GM19035 (cell line): ENCODE data around the gene ERCC2.

Experiments
- ATAC-seq: cut with Tn5 transposase; IDR thresholded peaks from one replicate; pipeline ENCODE4 v1.9.1; 2021; ENCODE audit not compliant: unreplicated experiment

Gene ERCC2

GRCh38 chr19:45356760-45357444 lies 13.5 kb downstream of the ERCC2 start:
- no peak for ATAC-seq

DNA sequence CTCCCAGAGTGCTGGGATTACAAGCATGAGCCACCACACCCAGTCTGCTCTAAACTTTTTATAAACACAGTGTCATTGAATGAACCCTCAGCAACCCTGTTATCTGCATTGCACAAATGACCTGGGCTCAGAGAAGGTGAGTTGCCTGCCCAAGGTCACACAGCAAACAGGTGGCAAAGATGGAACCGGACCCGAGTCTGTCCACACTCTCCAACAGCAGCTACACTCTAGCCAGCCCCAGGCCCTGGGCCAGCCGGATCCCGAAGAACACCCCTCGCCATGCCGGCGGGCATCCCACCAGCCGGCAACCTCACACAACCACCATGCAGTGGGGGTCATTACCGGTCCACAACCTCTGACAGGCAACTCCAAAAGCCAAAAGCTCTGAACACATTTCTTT lies 14.5 kb downstream of the ERCC2 start:
- ATAC-seq, result no peak

DNA sequence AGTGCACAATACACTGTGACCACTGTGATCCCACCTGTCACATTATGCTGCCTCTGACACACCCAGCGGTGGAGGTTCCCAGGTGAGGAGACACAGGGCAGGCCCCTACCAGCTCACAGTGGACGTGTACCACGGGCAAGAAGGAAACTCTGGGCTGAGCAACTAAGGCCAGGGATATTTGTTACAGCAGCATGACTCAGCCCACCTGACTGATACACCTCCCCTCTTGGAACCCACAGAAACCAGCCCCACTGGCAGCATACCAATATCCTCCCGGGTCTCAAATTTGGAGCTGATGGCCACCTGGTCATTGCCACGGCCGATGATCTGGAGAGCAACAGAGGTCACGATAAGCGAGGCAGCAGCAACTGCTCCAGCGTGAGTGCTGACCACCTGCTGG lies 15.0 kb downstream of the ERCC2 start:
- no peak for ATAC-seq

- no peak for ATAC-seq
Measured at GRCh38 chr19:45354241-45354842, 16.0 kb downstream of the ERCC2 start.

DNA sequence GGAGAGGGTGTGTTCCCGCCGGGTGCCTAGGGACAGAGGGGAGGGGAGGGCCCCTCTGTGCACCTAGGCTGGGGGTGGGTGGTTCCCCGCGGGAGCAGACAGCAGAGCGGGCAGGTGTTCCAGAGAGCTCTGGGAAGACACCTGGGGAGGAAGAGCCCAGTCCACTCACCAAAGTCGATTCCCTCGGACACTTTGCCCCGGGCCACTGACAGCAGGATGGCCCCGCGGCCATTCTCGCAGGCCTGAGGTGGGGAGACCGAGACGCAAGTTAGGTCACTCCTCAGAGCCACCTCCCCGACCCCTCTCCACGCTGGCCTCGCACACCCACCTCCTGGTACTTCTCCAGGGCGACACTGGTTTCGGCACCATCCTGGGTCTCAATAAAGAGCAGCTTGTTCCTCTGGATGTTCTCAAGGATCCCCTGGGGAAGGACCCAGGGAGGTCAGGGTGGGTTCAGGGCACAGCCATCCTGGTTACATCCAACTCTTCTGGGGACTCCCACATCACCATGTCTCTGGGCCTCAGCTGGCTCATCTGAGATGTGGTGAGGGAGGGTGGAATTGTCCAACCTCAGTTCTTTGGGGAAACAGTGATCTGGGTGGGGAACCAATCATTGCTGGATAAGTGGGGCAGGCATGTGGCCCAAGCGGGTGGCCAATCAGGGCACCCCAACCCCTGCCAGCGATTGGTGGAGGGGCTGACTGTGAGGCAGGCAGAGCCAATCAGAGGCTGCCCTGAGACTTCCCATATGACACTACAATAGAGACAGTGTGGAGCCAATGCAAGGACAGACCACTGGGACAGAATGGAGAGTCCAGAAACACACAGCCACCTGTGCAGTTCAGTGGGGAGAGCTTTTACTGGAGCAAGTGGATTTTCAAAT lies 17.2 kb downstream of the ERCC2 start:
- ATAC-seq, result no peak

- no peak for ATAC-seq
Measured at GRCh38 chr19:45352471-45352870, 17.9 kb downstream of the ERCC2 start.

DNA sequence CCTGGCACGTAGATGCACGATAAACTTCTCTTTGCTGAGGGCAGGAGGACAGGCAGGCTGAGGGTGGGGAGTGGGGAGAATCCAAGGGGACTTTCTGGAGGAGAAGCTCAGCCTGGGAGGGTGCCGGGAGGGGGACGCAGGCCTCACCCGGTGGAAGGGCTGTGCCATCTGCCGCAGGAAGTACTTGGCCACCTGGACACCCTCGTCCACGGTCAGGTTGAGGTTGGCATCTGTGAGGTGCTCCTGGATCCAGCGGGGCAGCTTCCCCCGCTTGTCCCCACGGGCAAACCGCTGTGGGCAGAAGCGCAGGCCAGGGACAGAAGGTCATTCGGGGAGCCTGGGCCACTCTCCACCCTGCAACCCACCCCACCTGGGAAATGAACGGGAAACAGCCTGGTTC lies 18.3 kb downstream of the ERCC2 start:
- ATAC-seq, result no peak

GRCh38 chr19:45351401-45351952 lies 18.9 kb downstream of the ERCC2 start:
- ATAC-seq, result no peak

DNA sequence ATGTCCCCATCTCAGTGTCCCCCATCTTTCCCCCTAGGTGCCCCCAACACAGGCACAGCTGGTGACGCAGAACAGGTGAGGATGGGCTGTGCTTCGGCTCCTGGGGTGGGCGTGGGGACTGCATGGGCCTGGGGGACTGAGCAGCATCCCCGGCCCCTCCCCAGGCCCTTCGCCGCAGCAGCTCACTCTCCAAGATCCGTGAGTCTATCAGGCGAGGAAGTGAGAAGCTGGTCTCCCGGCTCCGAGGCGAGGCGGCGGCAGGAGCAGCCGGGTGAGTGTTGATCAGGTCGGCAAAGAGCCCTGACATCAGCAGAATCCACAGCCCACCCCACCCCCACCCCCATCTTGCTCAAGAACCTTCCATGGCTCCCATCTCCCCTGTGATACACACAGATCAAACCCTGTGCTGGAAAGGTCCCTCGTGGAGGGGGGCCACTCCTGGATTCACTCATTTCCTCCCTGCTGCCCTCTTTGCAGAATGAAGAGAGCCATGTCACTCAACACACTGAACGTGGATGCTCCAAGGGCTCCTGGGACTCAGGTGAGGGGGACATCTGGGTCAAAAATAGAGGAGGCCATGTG lies 19.8 kb downstream of the ERCC2 start:
- no peak for ATAC-seq

- ATAC-seq, result no peak
Measured at GRCh38 chr19:45349430-45349941, 20.9 kb downstream of the ERCC2 start.

GRCh38 chr19:45349126-45349415 lies 21.3 kb downstream of the ERCC2 start:
- no peak for ATAC-seq

DNA sequence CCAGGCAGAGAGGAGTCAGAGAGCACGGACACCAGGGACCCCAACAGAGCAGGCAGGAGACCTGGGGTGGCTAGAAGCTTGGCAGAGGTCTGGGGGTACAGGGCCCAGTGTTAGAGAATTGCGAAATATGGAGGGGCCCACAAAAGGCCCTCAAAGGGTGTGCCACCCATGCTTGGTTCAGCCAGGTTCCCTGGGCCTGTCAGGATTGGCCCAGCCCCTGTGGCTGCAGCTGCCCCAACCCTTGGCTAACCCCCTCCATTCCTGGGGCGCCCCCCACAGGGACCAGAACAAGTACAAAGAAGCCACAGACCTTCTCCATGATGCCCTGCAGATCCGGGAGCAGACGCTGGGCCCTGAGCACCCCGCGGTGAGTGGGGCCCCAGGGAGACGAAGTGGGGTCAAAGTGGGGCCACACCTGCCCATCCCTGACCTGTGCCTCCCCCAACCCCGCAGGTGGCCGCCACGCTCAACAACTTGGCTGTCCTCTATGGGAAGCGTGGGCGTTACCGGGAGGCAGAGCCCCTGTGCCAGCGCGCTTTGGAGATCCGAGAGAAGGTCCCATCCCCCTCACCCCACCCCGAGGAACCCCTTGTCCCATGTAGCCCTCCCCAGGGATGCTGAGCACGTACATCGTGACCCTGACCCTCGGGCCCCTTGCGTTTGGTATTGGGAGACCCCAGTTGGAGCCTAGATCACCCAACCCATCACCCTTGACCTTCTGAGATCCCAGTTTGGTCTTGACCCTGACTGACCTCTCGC lies 21.8 kb downstream of the ERCC2 start:
- no peak for ATAC-seq

DNA sequence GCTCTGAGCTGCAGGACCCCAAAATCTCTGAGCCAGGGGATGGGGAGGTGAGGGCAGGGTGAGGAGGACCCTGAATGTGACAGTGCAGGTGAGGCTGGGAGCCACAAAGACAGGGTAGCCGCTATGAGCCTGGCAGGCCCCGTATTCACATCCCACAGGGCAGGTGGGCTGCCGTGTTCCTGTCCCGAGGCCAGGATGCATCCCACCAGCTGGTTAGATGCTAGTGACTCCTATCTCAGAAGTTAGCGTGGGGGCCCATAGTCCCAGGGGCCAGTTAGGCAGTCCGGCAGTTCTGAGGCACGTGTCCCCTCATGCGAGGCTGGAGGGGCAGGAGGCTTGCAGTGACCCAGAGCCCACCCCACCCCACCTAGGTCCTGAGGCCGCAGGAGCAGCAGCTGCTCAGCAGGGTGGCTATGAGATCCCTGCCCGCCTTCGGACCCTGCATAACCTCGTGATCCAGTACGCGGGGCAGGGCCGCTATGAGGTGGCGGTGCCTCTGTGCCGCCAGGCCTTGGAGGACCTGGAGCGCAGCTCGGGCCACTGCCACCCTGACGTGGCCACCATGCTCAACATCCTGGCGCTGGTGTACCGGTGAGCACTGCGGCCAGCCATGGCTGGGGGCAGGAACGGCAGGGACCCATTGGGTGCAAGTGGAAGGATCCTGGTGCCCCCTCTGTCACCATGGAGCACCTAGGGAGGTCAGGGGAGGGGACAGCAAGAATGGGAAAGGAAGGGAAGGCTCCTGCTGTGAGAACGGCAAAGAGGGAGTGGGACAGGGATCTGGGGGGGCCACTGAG lies 22.6 kb downstream of the ERCC2 start:
- no peak for ATAC-seq

GRCh38 chr19:45346449-45346848 lies 23.9 kb downstream of the ERCC2 start:
- no peak for ATAC-seq

DNA sequence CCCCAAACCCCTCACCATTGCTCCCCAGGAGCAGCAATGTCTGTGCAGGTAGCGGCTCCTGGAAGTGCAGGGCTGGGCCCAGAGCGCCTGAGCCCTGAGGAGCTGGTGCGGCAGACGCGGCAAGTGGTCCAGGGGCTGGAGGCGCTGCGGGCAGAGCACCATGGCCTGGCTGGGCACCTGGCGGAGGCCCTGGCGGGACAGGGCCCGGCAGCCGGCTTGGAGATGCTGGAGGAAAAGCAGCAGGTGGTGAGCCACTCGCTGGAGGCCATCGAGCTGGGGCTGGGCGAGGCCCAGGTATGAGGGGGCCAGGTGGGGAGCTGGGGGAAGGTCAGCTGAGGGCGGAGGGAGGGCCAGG lies 24.9 kb downstream of the ERCC2 start:
- ATAC-seq, result no peak

DNA sequence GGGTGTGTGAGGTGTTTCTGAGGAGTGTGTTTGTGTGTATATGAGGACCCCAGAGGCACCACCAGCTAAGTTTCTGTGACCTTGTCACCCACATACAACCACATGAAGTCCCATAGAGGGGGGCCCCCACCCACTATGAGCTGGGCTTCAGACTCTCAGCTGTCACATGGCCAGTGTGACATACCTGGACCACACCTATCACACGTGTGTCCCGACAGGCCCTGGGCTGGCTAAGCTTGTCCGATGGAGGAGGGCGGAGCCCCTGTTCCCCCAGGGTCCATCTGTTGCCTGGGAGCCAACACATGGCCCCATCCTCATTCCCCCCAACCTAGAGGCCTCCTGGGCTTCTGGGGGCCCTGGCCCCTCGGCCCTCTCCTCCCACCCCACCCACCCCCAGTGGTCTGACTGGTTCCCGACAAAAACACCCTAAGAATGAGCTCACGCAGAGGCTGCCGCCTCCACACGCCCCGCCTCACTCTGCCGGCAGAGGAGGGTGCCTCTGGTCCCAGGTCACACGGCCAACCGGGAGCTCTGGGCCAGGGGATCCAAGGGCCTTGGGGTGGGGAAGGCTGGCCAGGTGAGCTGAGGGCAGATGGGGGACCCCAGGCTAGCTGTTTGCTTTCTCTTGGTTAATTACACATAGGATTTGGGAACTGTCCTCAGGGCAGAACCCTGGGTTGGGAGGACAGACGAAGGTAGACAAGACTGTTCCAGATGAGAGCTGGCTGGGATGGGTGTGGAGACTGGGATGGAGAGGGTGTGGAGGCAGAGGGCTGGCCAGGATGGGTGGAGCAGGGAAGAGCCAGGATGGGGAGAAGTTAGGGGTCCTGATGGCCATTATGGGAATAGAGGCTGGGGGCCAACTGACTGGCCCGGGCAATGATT lies 25.5 kb downstream of the ERCC2 start:
- no peak for ATAC-seq

- no peak for ATAC-seq
Measured at GRCh38 chr19:45342911-45343310, 27.5 kb downstream of the ERCC2 start.

DNA sequence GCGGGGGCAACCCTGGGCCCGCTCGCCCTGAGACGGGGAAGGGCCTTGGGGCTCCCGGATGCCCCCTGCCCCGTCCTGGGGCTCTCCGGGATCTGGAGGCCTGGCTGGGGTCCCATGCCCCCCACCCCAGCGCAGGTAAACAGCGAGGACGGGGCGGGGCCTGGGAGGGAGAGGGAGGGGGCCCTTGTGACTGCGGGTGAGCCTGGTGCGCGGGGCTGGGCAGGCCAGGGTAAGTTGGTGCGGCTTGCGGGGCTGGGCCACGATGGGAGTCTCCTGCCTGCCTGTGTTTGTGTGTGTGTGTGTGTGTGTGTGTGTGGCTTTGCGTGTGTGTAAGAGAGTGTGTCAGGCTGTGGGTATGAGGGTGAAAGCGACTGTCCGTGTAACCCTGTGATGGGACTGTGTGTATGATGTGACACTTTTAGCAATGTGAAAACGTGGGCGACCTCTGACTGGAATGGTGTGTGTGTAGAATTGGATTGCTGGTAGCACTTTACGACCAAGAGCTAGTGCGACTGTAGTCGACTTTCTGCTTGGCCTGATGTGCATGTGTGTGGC lies 29.4 kb downstream of the ERCC2 start:
- no peak for ATAC-seq
